Transverse colon (tissue), 4 donors: ENCODE results near the gene DIS3L. TPM values are rescaled to one million over a fixed set of nuclear protein-coding genes. Genes with fewer than 3 reads are reported as not detected.
A peak's percentile ranks its signal among the peaks of the same experiment; 100 is the strongest.

Experiments
- DNase-seq: peaks from one replicate; pipeline ENCODE4 v3.0.0-alpha.2; 2019
- H3K27ac ChIP-seq, 4 donors: fragments of 200-600 bp; sonication (generic); 2 replicates each; pipeline ENCODE4 v1.5.1; 2016 to 2018; ENCODE audit warnings: inconsistent platforms in 4 of 4
- H3K27me3 ChIP-seq: fragments of 200-600 bp; sonication (generic); 2 replicates; pipeline ENCODE4 v1.5.1; 2017; ENCODE audit warnings: inconsistent platforms
- H3K36me3 ChIP-seq, 4 donors: fragments of 200-600 bp; sonication (generic); 2 replicates each; pipeline ENCODE4 v1.5.1; 2017 to 2019; ENCODE audit warnings: inconsistent platforms in 4 of 4
- H3K4me1 ChIP-seq, 4 donors: fragments of 200-600 bp; sonication (generic); 2 replicates each; pipeline ENCODE4 v1.5.1; 2017 to 2020; ENCODE audit warnings: inconsistent platforms in 4 of 4
- H3K4me3 ChIP-seq, 4 donors: fragments of 200-600 bp; sonication (generic); 1 replicate in 1 of 4; 2 replicates in 3 of 4; pipeline versions ENCODE4 v1.5.1 to v1.6.1; 2017 to 2019; ENCODE audit warnings: inconsistent platforms in 4 of 4
- H3K9me3 ChIP-seq, 2 donors: fragments of 200-600 bp; sonication (generic); 2 replicates each; pipeline ENCODE4 v1.5.1; 2017 to 2019; ENCODE audit warnings: inconsistent platforms in 2 of 2
- CTCF ChIP-seq, 5 experiments: fragments of 200-600 bp in 3 of 5; fragments of 450-650 bp in 2 of 5; sonication (generic) in 3 of 5; IDR thresholded peaks; 1 replicate in 2 of 5; 2 replicates in 3 of 5; pipeline ENCODE4 v1.5.1; 2016 to 2017; ENCODE audit warnings: antibody characterized with exemption in 5 of 5, inconsistent platforms in 3 of 5, mild to moderate bottlenecking in 2 of 5, moderate library complexity in 1 of 5
- EP300 ChIP-seq: sonication (generic); formaldehyde crosslinking; IDR thresholded peaks from one replicate; pipeline ENCODE4 v1.6.1; 2017; ENCODE audit warnings: antibody characterized with exemption, low read depth
- POLR2A ChIP-seq: fragments of 450-650 bp; IDR thresholded peaks from one replicate; pipeline ENCODE4 v1.6.1; 2016; ENCODE audit warnings: antibody characterized with exemption, mild to moderate bottlenecking, moderate library complexity
- POLR2AphosphoS5 ChIP-seq, 3 donors: sonication (generic); formaldehyde crosslinking; IDR thresholded peaks; one replicate each; pipeline ENCODE4 v1.6.1; 2016; ENCODE audit warnings: antibody characterized with exemption in 3 of 3
- WGBS, 2 donors: methylation state at CpG; one replicate each; pipeline ENCODE4 v1.1.5; 2018; ENCODE audit warnings: low coverage in 1 of 2; 5-methylcytosine and 5-hydroxymethylcytosine counted together
- in situ Hi-C, 4 donors: fragments of 200-750 bp; cut with MboI; loops; one replicate each; pipeline versions ENCODE4 v1.15.0 to v1.15.1; 2017; ENCODE audit warnings: low sequenced_read_pairs in 3 of 4, low pct_ligation_motif_present in 1 of 4, low pct_unique_long_range_greater_than_20kb in 1 of 4
- intact Hi-C: fragments of 100-400 bp; cut with DNase I; formaldehyde crosslinking; loops from one replicate; pipeline ENCODE4 v1.15.1; 2023; ENCODE audit warnings: low total_unique reads
- total RNA-seq, 4 donors: library from RNA; depleted of rRNA; stranded (reverse); fragments of >200 nt; gene quantifications; one replicate each; pipeline ENCODE4 v1.1.0, GENCODE V29; 2016

DIS3L gene
- total RNA-seq, 4 donors from 2014 or later = 17.6 to 24.8 (median 24.3) TPM

GRCh38 chr15:66251065-66251789 is 42.1 kb upstream of the DIS3L start:
- no peaks in the 10 kb centered on the region for H3K36me3 ChIP-seq
- peaks cover 86% of the 10 kb centered on the region for H3K27me3 ChIP-seq
- no peak for TF ChIP-seq CTCF (IDR thresholded peaks at IDR 0.05)
- no peak for TF ChIP-seq POLR2AphosphoS5 (IDR thresholded peaks at IDR 0.05)
- no peak for TF ChIP-seq EP300
- TF ChIP-seq POLR2A = no peak
- 53% methylated on average over 10 of the region's 10 CpGs; no CpG with 5 or more reads in 1 of the 2 donors for WGBS, 2 donors
- peaks cover 5 to 34% (median 30%) of the 10 kb centered on the region in 4 donors for H3K4me1 ChIP-seq
- H3K9me3 ChIP-seq = no peaks in the 10 kb centered on the region
- no peak for DNase-seq
- no peak overlapping the region for H3K4me3 ChIP-seq
- intact Hi-C loops (no loop called here), in situ Hi-C loops (no loop called here)
- no peak overlapping the region for H3K27ac ChIP-seq

GRCh38 chr15:66251790-66252684 is 41.3 kb upstream of the DIS3L start:
- in situ Hi-C loops = no loop called here
- WGBS, 2 donors = 4% methylated on average over 54 of the region's 72 CpGs; no CpG with 5 or more reads in 1 of the 2 donors
- Histone ChIP-seq H3K27ac (no peak overlapping the region), H3K4me1 (peaks cover 5 to 34% (median 30%) of the 10 kb centered on the region in 4 donors), H3K4me3 (peak overlapping the region; percentile 7 to 62 (median 38)), H3K36me3 (no peaks in the 10 kb centered on the region), H3K9me3 (no peaks in the 10 kb centered on the region), H3K27me3 (peaks cover 88% of the 10 kb centered on the region)
- no peak for TF ChIP-seq POLR2AphosphoS5 (IDR thresholded peaks at IDR 0.05)
- TF ChIP-seq EP300 = no peak
- TF ChIP-seq CTCF (IDR thresholded peaks at IDR 0.05) = peak; percentile 49 to 71 (median 62)
- intact Hi-C loops = no loop called here
- DNase-seq = peak; percentile 46

- no peak for TF ChIP-seq POLR2AphosphoS5 (IDR thresholded peaks at IDR 0.05)
- no peak for TF ChIP-seq CTCF (IDR thresholded peaks at IDR 0.05)
- no peak for TF ChIP-seq POLR2A
- no peak for TF ChIP-seq EP300
- no peaks in the 10 kb centered on the region for H3K9me3 ChIP-seq
- peaks cover 5 to 34% (median 30%) of the 10 kb centered on the region in 4 donors for H3K4me1 ChIP-seq
- in situ Hi-C loops (no loop called here), intact Hi-C loops (no loop called here)
- H3K36me3 ChIP-seq = no peaks in the 10 kb centered on the region
- H3K27ac ChIP-seq = no peak overlapping the region
- WGBS, 2 donors = 1% methylated on average over 63 of the region's 64 CpGs; no CpG with 5 or more reads in 1 of the 2 donors
- no peak for DNase-seq
- H3K27me3 ChIP-seq = peaks cover 86% of the 10 kb centered on the region
- peak overlapping the region; percentile 7 to 62 (median 38) for H3K4me3 ChIP-seq
These were observed 40.5 kb upstream of the DIS3L start for GRCh38 chr15:66252685-66253417.
